A549 treated with DMSO at 1 μM for 4 hours (cell line): Measurements from ENCODE around the gene PEAK1. TPM values are rescaled to one million over a fixed set of nuclear protein-coding genes. Genes with fewer than 3 reads are reported as not detected.

ENCODE experiments used
- total RNA-seq: library from RNA; stranded (reverse); fragments of 200-300 nt; extraction: Qiagen RNA extraction; gene quantifications from 5 replicates; pipeline ENCODE4 v1.2.3, GENCODE V29; 2022; ENCODE audit warnings: low read depth

The PEAK1 gene, protein sequence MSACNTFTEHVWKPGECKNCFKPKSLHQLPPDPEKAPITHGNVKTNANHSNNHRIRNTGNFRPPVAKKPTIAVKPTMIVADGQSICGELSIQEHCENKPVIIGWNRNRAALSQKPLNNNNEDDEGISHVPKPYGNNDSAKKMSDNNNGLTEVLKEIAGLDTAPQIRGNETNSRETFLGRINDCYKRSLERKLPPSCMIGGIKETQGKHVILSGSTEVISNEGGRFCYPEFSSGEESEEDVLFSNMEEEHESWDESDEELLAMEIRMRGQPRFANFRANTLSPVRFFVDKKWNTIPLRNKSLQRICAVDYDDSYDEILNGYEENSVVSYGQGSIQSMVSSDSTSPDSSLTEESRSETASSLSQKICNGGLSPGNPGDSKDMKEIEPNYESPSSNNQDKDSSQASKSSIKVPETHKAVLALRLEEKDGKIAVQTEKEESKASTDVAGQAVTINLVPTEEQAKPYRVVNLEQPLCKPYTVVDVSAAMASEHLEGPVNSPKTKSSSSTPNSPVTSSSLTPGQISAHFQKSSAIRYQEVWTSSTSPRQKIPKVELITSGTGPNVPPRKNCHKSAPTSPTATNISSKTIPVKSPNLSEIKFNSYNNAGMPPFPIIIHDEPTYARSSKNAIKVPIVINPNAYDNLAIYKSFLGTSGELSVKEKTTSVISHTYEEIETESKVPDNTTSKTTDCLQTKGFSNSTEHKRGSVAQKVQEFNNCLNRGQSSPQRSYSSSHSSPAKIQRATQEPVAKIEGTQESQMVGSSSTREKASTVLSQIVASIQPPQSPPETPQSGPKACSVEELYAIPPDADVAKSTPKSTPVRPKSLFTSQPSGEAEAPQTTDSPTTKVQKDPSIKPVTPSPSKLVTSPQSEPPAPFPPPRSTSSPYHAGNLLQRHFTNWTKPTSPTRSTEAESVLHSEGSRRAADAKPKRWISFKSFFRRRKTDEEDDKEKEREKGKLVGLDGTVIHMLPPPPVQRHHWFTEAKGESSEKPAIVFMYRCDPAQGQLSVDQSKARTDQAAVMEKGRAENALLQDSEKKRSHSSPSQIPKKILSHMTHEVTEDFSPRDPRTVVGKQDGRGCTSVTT (N-terminal part only)
- total RNA-seq = 7.3 to 12.6 TPM (median 12.2 TPM) in 5 replicates

DNA sequence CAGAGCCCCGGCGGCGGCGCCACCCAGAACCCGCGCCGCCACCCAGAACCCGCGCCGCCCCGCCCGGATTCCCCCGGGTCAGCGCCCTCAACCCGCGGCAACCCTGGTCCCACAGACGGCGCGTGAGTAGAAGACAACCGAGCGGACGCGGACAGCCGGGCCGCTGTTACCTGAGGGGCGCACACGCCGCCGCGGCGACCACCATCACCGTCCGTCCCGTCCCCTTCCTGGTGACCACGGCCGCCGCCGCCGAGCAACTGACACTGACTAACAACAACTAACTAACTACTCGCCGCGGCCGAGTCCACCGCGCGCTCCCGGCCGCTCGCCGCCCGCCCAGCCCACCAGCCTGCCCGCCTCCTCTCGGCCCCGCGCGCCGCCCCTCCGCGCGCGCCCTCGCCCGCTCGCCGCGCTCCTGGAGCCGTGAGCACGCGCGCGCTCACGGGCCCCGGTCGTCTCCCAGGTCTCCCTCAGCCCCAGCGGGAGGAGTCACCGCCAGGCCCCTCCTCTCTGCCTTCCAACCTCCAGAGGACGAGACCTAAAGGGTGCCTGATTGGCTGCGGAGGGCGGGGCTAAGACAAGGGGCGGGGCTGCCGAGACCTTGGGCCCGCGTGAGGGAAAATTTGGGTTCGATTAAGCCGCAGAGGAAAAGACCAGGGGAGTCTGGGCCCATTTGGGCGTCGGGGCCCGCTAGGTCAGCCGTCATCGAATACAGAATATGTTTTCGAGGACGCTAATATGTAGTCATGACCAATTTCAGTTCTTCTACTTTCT, at the start of gene PEAK1:
TSS of gene PEAK1 (minus strand) at position 269 of the 774 bp plus-strand sequence. CDS start 238,178 bp downstream, outside the sequence.

DNA sequence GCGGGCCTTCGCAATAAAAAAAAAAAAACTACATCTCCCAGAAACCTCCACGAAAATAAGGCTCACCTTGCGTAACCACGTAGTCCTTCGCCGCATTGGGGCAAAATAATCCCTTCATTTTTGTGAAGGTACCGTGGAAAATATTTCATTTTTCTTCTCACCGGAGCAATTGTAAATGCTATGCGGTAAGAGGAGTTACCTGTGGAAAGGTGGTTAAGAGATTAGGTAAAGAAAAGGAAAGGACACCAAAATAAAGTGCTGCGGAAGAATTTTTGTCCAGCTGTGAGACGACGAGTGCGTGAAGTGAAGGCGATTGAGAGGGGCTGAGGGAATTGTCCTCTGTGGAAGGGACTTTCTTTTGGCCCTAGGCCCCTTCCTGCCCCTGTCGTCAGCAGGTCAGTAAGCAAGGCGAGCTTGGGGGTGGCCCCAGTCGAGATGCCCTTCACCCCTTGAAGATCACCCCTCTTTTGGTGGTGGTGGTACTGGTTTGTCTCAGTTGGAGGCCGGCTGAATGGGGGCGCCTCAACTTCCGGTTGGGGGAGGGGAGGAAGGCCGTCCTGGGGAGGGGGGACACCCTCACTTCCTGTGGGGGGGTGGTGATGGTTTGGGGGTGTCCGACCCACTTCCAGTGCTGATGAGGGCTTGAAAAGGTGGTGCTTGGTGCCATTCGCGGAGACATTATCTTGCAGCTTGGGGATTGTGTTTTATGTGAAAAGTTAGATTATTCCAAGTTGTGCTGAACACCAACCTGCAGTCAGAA, 886 bp upstream of the PEAK1 start, which contains the start of gene HMG20A:
TSS of gene HMG20A (plus strand) at position 279 of the 760 bp plus-strand sequence. CDS start 37,520 bp downstream, outside the sequence.

DNA sequence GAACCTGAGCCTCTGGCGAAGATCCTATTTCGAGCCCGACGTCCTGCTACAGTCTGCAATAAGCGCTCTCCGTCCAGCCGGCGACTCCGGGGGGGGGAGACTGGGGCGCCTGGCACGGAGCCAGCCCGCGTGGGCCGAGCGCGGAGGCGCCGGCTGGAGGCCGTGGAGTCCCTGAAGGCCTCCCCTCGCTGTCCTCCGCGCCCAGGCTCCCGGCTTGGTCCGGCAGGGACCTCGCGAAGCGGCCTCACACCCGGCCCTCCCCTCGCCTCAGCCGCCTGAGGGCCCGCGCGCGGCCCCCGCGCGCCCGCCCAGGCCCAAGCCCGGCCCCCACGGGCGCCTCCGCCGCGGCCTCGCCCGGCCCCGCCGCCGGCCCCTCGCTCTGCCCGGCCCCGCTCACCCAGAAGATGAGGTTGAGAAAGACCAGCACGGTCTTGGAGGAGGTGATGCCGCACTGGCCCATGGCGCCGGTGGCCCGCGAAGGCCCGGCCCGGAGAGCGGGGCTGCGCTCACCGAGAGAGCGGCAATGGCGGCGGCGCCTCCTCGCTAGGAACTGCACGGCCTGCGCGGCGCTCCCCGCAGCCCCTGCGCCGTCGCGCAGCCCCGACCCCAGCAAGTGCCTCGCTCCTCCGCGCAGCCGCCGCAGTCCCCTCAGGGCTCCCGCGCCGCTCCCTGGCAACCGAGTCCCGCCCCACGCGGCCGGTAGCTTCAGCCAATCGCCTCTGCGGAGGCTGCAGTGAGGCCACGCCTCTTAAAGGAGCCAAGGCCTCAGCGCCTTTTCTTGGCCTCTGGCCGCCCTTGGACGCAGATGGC, 349.2 kb downstream of the PEAK1 start, which contains the start of gene TSPAN3:
TSS of gene TSPAN3 (minus strand) at position 615 of the 810 bp plus-strand sequence. CDS start at position 460, 155 bp downstream.

Other genes with a start within 250 kb of the PEAK1 start
- 26.7 to 33.3 TPM (median 31.2 TPM) in 5 replicates for gene HMG20A, start 784 bp upstream of the PEAK1 start, total RNA-seq
- gene LINGO1, start 212.8 kb upstream of the PEAK1 start, total RNA-seq = 7.1 to 12.6 TPM (median 8.4 TPM) in 5 replicates